ENCODE data around the gene ENPP3.

ENPP3 gene

DNA sequence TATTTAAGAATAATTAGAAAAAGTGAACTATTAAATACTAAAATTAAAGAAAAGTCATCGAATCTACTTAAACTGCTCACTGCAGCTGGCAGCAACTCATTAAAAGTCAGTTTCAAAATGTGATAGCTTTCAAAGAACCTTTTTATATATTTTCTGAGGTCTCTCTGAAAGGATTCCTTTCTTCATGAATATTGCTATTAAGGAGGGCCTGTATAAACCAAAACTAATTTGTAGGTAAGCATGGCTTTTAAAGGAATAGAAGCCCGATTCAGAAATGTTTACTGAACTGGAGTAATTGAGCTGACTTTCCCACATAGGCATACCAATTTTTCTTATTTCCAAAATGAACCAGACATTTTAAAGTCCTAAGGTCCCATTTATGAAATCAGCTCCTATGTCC, 129.5 kb downstream of the ENPP3 start:
- no peak for TF ChIP-seq TAF1 (IDR thresholded peaks at IDR 0.05; ENCODE audit: borderline replicate concordance, insufficient read depth, low read length)
- TF ChIP-seq SIN3A (IDR thresholded peaks at IDR 0.05; ENCODE audit: borderline replicate concordance, insufficient read depth, low read length): no peak
- TF ChIP-seq POLR2AphosphoS5 (IDR thresholded peaks at IDR 0.05; ENCODE audit: low read depth, low read length): no peak
- TF ChIP-seq FOXP2 (optimal IDR thresholded peaks at IDR 0.05; ENCODE audit: borderline replicate concordance, extremely low read depth, extremely low read length, insufficient read depth): no peak
- TF ChIP-seq REST (IDR thresholded peaks at IDR 0.05; ENCODE audit: insufficient read depth in 1 of 2, low read depth in 2 of 2, low read length in 2 of 2): no peak

GRCh38 chr6:131768964-131769363, 131.9 kb downstream of the ENPP3 start:
- no peak for TF ChIP-seq POLR2AphosphoS5 (IDR thresholded peaks at IDR 0.05; ENCODE audit: low read depth, low read length)
- TF ChIP-seq TAF1 (IDR thresholded peaks at IDR 0.05; ENCODE audit: borderline replicate concordance, insufficient read depth, low read length): no peak
- no peak for TF ChIP-seq REST (IDR thresholded peaks at IDR 0.05; ENCODE audit: insufficient read depth in 1 of 2, low read depth in 2 of 2, low read length in 2 of 2)
- TF ChIP-seq SIN3A (IDR thresholded peaks at IDR 0.05; ENCODE audit: borderline replicate concordance, insufficient read depth, low read length): no peak
- TF ChIP-seq FOXP2 (optimal IDR thresholded peaks at IDR 0.05; ENCODE audit: borderline replicate concordance, extremely low read depth, extremely low read length, insufficient read depth): no peak

DNA sequence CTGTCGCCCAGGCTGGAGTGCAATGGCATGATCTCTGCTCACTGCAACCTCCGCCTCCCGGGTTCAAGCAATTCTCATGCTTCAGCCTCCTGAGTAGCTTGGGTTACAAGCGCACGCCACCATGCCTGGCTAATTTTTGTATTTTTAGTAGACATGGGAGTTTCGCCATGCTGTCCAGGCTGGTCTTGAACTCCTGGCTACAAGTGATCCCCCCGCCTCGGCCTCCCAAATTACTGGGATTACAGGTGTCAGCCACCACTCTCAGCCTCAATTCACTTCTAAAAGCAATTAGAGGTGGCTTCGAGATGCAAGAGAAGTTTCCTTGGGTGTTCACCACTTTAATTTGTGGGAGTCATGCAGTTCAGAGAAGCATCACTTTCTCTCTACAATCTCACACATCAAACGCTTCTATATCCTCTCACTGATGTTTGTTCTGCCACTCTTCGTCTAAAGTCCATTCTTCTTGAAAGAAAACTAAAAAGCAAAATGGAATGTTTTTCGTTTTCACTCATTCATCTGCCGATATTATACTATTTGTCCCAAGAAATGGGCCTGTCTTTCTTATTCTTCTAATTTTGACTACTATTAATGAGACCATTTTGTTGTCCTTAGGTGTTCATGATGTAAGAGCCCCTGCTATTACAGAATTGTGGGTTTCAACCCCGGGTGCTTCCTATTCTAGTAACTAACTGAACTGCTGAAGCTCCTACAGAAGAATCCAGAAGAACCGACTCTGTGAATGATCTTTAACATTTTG, 132.5 kb downstream of the ENPP3 start:
- TF ChIP-seq TAF1 (IDR thresholded peaks at IDR 0.05; ENCODE audit: borderline replicate concordance, insufficient read depth, low read length): no peak
- TF ChIP-seq SIN3A (IDR thresholded peaks at IDR 0.05; ENCODE audit: borderline replicate concordance, insufficient read depth, low read length): no peak
- TF ChIP-seq REST (IDR thresholded peaks at IDR 0.05; ENCODE audit: insufficient read depth in 1 of 2, low read depth in 2 of 2, low read length in 2 of 2): no peak
- TF ChIP-seq FOXP2 (optimal IDR thresholded peaks at IDR 0.05; ENCODE audit: borderline replicate concordance, extremely low read depth, extremely low read length, insufficient read depth): no peak
- TF ChIP-seq POLR2AphosphoS5 (IDR thresholded peaks at IDR 0.05; ENCODE audit: low read depth, low read length): no peak

DNA sequence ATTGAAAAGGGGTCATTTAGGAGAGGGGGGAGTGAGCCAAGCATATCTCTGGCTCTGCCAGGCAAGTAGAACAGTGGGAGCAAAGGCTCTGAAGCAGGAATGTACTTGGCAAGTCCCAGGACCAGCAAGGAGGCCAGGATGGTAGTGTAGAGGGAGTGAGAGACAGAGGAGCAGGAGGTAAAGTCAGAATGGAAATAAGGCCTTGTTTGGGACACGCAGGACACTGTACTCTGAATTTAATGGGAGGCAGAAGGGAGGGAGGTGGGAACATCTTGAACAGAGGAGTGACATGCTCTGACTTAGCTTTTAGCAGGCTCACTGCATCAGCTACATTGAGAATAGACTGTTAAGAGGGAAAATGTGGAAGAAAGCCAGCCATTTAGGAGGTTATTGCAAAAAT, 133.7 kb downstream of the ENPP3 start:
- TF ChIP-seq TAF1 (IDR thresholded peaks at IDR 0.05; ENCODE audit: borderline replicate concordance, insufficient read depth, low read length) (no peak), POLR2AphosphoS5 (IDR thresholded peaks at IDR 0.05; ENCODE audit: low read depth, low read length) (no peak), SIN3A (IDR thresholded peaks at IDR 0.05; ENCODE audit: borderline replicate concordance, insufficient read depth, low read length) (no peak), FOXP2 (optimal IDR thresholded peaks at IDR 0.05; ENCODE audit: borderline replicate concordance, extremely low read depth, extremely low read length, insufficient read depth) (no peak), REST (IDR thresholded peaks at IDR 0.05; ENCODE audit: insufficient read depth in 1 of 2, low read depth in 2 of 2, low read length in 2 of 2) (no peak)
